Panc1 (cell line): Measurements from ENCODE around the gene HDAC7. TPM values are rescaled to one million over a fixed set of nuclear protein-coding genes. Genes with fewer than 3 reads are reported as not detected.

Experiments
- ATAC-seq: fragments of 200-7000 bp; cut with Tn5 transposase; 2 replicates; pipeline ENCODE4 v1.9.1; 2020; ENCODE audit warnings: mild to moderate bottlenecking, moderate library complexity
- BruUV-seq: library from RNA; stranded (reverse); fragments of 400-500 nt; replicated peaks from 2 replicates; lab custom pipeline; 2021; lab: Mats Ljungman, UMichigan
- CTCF ChIA-PET: fragments of 300-600 bp; sonication (Branson Sonifier 250); formaldehyde crosslinking; loops from one replicate; lab custom pipeline; 2022; ENCODE audit warnings: antibody characterized with exemption; lab: Charles Lee
- POLR2A ChIA-PET: fragments of 300-600 bp; sonication (Branson Sonifier 250); formaldehyde crosslinking; loops from one replicate; lab custom pipeline; 2022; ENCODE audit warnings: antibody characterized with exemption; lab: Charles Lee
- DNase-seq: peaks from one replicate; pipeline ENCODE4 v3.0.0-alpha.2; 2010; ENCODE audit warnings: low read depth, low spot score
- H3K27ac ChIP-seq: 2 replicates; pipeline ENCODE4 v1.5.1; 2011; ENCODE audit warnings: mild to moderate bottlenecking, low read length, inconsistent platforms
- H3K27me3 ChIP-seq: fragments of 200-500 bp; sonication (Bioruptor generic); 2 replicates; pipeline ENCODE4 v1.6.0; 2014; ENCODE audit warnings: low read length, inconsistent platforms; ENCODE audit not compliant: control insufficient read depth, insufficient read depth
- H3K36me3 ChIP-seq: fragments of 200-500 bp; sonication (Bioruptor generic); 2 replicates; pipeline ENCODE4 v1.5.1; 2014; ENCODE audit warnings: inconsistent platforms, mild to moderate bottlenecking, low read length, moderate library complexity; ENCODE audit not compliant: control insufficient read depth, insufficient read depth
- H3K4me1 ChIP-seq: 2 replicates; pipeline ENCODE4 v1.5.1; 2011; ENCODE audit warnings: inconsistent platforms, mild to moderate bottlenecking, low read length, moderate library complexity; ENCODE audit not compliant: control insufficient read depth, insufficient read depth
- H3K4me3 ChIP-seq, 2 experiments: 2 replicates each; pipeline ENCODE4 v1.5.1; 2011 to 2012; ENCODE audit warnings: low read depth in 2 of 2, low read length in 2 of 2, mild to moderate bottlenecking in 2 of 2, inconsistent platforms in 1 of 2, moderate library complexity in 1 of 2
- H3K9me3 ChIP-seq: fragments of 200-500 bp; sonication (Bioruptor generic); 2 replicates; pipeline ENCODE4 v1.5.1; 2014; ENCODE audit warnings: low read depth, mild to moderate bottlenecking, inconsistent platforms, low read length, moderate library complexity; ENCODE audit not compliant: control insufficient read depth, insufficient read depth
- CTCF ChIP-seq: fragments of 450-650 bp; IDR thresholded peaks from 2 replicates; pipeline ENCODE4 v1.5.1; 2017; ENCODE audit warnings: mild to moderate bottlenecking
- POLR2AphosphoS5 ChIP-seq: IDR thresholded peaks from 2 replicates; pipeline ENCODE4 v1.6.1; 2012; ENCODE audit warnings: mild to moderate bottlenecking, low read depth, low read length, moderate library complexity
- SIN3A ChIP-seq: IDR thresholded peaks from 2 replicates; pipeline ENCODE4 v1.6.1; 2012; ENCODE audit warnings: low read depth, mild to moderate bottlenecking, low read length, moderate library complexity, borderline replicate concordance; ENCODE audit not compliant: insufficient read depth
- TCF7L2 ChIP-seq: IDR thresholded peaks from 2 replicates; pipeline ENCODE4 v1.6.1; 2011; ENCODE audit warnings: mild to moderate bottlenecking, low read depth, low read length, inconsistent platforms
- in situ Hi-C: cut with HindIII; loops from 2 replicates; pipeline ENCODE4 v1.10.0; 2016; ENCODE audit warnings: low sequenced_read_pairs, low pct_unique_long_range_greater_than_20kb
- intact Hi-C: fragments of 100-400 bp; cut with micrococcal nuclease; formaldehyde crosslinking; loops from one replicate; pipeline ENCODE4 v1.10.0; 2022; ENCODE audit not compliant: unreplicated experiment
- total RNA-seq: library from RNA; stranded (reverse); gene quantifications from one replicate; pipeline ENCODE4 v1.2.1, GENCODE V29; 2021; ENCODE audit not compliant: unreplicated experiment
- TF ChIP-seq, protein P1 (sequence below), 2 experiments: IDR thresholded peaks; 2 replicates each; pipeline ENCODE4 v1.6.1; 2011 to 2012; ENCODE audit warnings: low read depth in 2 of 2, control low read depth in 1 of 2, low read length in 1 of 2, mild to moderate bottlenecking in 1 of 2, moderate library complexity in 1 of 2; ENCODE audit not compliant: insufficient read depth in 1 of 2

The HDAC7 gene
- total RNA-seq, 1 experiment from 2014 or later = 84.2 TPM

DNA sequence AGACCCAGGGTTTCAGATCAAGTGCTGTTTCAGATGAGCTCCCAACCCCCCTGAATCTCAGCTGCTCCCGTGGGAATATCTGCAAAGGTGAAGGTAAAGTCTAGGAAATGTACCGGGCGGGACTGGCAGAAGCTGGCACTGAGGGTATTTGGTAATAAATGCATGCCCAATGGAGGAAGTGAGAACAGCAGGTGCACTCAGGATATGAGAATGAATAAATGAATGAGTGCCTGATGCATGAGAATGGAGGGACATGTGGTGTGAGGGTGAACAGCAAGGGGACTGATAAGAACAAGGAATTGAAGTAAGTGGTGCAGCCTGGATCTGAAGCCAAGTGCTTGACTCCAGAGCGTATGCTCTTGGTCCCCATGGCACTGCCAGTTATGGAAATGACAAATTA is 72.6 kb downstream of the HDAC7 start:
- intact Hi-C loops = no loop called here
- CTCF ChIA-PET = no interaction called here

GRCh38 chr12:47746523-47746922 is 73.2 kb downstream of the HDAC7 start:
- Histone ChIP-seq H3K36me3 (no peaks in the 10 kb centered on the region), H3K27me3 (no peaks in the 10 kb centered on the region), H3K4me1 (no peaks in the 10 kb centered on the region), H3K27ac (no peak overlapping the region), H3K4me3 (no peak overlapping the region), H3K9me3 (no peaks in the 10 kb centered on the region)
- ATAC-seq = no peak
- in situ Hi-C loops (no loop called here), intact Hi-C loops (no loop called here)
- TF ChIP-seq TCF7L2 (no peak), CTCF (no peak), SIN3A (no peak), POLR2AphosphoS5 (no peak)
- TF ChIP-seq, protein P1, sequence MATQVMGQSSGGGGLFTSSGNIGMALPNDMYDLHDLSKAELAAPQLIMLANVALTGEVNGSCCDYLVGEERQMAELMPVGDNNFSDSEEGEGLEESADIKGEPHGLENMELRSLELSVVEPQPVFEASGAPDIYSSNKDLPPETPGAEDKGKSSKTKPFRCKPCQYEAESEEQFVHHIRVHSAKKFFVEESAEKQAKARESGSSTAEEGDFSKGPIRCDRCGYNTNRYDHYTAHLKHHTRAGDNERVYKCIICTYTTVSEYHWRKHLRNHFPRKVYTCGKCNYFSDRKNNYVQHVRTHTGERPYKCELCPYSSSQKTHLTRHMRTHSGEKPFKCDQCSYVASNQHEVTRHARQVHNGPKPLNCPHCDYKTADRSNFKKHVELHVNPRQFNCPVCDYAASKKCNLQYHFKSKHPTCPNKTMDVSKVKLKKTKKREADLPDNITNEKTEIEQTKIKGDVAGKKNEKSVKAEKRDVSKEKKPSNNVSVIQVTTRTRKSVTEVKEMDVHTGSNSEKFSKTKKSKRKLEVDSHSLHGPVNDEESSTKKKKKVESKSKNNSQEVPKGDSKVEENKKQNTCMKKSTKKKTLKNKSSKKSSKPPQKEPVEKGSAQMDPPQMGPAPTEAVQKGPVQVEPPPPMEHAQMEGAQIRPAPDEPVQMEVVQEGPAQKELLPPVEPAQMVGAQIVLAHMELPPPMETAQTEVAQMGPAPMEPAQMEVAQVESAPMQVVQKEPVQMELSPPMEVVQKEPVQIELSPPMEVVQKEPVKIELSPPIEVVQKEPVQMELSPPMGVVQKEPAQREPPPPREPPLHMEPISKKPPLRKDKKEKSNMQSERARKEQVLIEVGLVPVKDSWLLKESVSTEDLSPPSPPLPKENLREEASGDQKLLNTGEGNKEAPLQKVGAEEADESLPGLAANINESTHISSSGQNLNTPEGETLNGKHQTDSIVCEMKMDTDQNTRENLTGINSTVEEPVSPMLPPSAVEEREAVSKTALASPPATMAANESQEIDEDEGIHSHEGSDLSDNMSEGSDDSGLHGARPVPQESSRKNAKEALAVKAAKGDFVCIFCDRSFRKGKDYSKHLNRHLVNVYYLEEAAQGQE (IDR thresholded peaks at IDR 0.05; ENCODE audit: insufficient read depth in 1 of 2, low read depth in 2 of 2, low read length in 1 of 2) = no peak
- CTCF ChIA-PET = no interaction called here
- BruUV-seq = no TSS peak
- no peak for DNase-seq
- POLR2A ChIA-PET = no interaction called here

More for the DNA sequence above, 72.6 kb downstream of the HDAC7 start:
- Histone ChIP-seq H3K4me3 (no peak overlapping the region), H3K36me3 (no peaks in the 10 kb centered on the region), H3K27ac (no peak overlapping the region), H3K9me3 (no peaks in the 10 kb centered on the region), H3K4me1 (no peaks in the 10 kb centered on the region), H3K27me3 (no peaks in the 10 kb centered on the region)
- TF ChIP-seq CTCF (no peak), SIN3A (no peak), TCF7L2 (no peak), POLR2AphosphoS5 (no peak)
- POLR2A ChIA-PET = no interaction called here
- no peak for DNase-seq
- no TSS peak for BruUV-seq
- in situ Hi-C loops = no loop called here
- no peak for ATAC-seq
